ENCODE measurements around the gene CORO2A.

DNA sequence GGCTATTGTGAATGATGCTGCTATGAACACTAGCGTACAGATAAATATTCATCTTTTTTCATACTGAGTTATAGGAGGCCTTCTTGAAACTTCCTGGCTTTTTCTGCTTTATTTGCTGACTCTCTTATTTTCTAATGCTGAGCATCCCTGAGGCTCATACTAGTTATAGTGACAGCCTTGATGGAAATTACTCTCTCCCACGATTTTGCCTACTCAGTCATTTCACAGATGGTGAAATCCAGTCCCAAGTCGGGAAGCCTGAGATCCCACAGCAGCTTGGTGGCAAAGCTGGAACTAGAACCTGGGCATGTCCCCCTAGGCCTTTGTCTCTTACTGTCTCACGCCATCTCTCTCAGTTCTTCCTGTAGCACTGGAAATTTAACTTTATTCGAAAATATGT lies 113.5 kb downstream of the CORO2A start:
- TF ChIP-seq ZNF112 (tag by site-specific recombination; IDR thresholded peaks at IDR 0.05) (no peak), ZNF239 (tag by site-specific recombination; IDR thresholded peaks at IDR 0.05) (no peak), CTCF (tag by site-specific recombination; IDR thresholded peaks at IDR 0.05) (no peak), ZNF174 (tag by site-specific recombination; IDR thresholded peaks at IDR 0.05) (no peak), ZNF140 (tag by site-specific recombination; IDR thresholded peaks at IDR 0.05) (no peak), ZNF274 (IDR thresholded peaks at IDR 0.05; ENCODE audit: low read length) (no peak), ZNF274 (tag by site-specific recombination; IDR thresholded peaks at IDR 0.05; ENCODE audit: borderline replicate concordance) (no peak), KLF8 (tag by site-specific recombination; IDR thresholded peaks at IDR 0.05) (no peak)
